Measurements from ENCODE around the gene PPCDC.
A peak's percentile ranks its signal among the peaks of the same experiment; 100 is the strongest.

PPCDC gene

GRCh38 chr15:74983725-74984231, 39.6 kb upstream of the PPCDC start:
- DNase-seq (ENCODE audit: extremely low spot score): no peak
- ChIA-PET CTCF (interaction anchor here (1.1 to 1.4 kb wide), 2 partner anchors 9 to 12 kb away, joined by 3 to 4 read pairs; partner anchors contain the start of gene SCAMP5), POLR2A (no interaction called here)
- TF ChIP-seq, protein P1, sequence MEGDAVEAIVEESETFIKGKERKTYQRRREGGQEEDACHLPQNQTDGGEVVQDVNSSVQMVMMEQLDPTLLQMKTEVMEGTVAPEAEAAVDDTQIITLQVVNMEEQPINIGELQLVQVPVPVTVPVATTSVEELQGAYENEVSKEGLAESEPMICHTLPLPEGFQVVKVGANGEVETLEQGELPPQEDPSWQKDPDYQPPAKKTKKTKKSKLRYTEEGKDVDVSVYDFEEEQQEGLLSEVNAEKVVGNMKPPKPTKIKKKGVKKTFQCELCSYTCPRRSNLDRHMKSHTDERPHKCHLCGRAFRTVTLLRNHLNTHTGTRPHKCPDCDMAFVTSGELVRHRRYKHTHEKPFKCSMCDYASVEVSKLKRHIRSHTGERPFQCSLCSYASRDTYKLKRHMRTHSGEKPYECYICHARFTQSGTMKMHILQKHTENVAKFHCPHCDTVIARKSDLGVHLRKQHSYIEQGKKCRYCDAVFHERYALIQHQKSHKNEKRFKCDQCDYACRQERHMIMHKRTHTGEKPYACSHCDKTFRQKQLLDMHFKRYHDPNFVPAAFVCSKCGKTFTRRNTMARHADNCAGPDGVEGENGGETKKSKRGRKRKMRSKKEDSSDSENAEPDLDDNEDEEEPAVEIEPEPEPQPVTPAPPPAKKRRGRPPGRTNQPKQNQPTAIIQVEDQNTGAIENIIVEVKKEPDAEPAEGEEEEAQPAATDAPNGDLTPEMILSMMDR (IDR thresholded peaks at IDR 0.05; ENCODE audit: control extremely low read depth, extremely low read depth, low read depth, missing control alignments): no peak

DNA sequence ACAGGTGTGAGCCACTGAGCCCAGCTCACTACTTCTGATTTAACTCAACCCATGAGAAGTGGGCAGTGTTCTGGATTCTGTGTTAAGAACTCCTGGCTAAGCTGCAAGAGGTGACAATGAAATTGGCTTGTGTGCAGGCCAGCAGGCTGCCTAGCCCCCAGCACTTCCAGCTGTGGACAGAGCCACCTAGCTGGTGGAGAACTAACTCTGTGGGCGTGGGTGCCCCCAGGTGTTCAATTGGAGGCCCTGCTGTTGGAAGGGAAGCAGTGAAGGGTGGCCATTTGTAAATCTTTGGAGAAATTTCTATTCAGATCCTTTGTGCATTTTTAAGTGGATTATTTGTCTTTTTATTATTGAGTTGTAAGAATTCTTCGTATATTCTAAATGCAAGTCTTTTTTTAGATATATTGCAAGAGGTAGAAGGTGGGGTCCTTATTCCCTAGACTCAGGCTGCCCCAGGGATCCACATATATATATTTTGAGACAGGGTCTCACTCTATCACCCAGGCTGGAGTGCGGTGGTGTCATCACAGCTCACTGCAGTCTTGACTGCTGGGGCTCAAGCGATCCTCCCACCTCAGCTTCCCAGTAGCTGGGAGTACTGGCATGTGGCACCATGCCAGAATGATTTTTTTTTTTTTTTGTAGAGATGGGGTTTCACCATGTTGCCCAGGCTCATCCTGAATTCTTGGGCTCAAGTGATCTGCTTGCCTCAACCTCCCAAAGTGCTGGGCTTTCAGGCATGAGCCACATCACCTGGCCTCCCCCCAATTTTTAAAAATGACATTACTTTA, 35.2 kb upstream of the PPCDC start:
- no peak for DNase-seq (ENCODE audit: extremely low spot score)
- ChIA-PET CTCF (interaction anchor here (0.8 to 2.0 kb wide), 7 partner anchors 23 to 219 kb away, joined by 3 to 7 read pairs (median 4); partner anchors contain the start of gene RPP25), POLR2A (no interaction called here)
- TF ChIP-seq, protein P1 (IDR thresholded peaks at IDR 0.05; ENCODE audit: control extremely low read depth, extremely low read depth, low read depth, missing control alignments): peak; percentile 33

DNA sequence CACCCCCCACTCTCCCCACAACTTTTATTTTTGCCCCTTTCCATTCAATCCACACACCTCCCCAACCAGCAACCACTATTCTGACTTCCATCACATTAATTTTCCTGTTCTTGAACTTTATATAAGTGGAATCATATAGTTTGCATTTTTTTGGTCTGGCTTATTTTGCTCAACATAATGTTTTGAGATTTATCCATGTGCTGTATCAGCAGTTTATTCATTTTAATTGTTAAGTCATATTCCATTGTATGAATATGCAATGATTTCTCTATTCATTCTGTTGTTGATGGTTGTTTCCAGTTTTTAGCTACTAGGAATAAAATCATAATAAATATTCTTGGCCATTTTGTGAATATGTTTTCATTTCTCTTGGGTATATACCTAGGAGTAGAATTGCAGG, 33.9 kb upstream of the PPCDC start:
- TF ChIP-seq, protein P1 (IDR thresholded peaks at IDR 0.05; ENCODE audit: control extremely low read depth, extremely low read depth, low read depth, missing control alignments): no peak
- no peak for DNase-seq (ENCODE audit: extremely low spot score)
- ChIA-PET CTCF (no interaction called here), POLR2A (no interaction called here)

DNA sequence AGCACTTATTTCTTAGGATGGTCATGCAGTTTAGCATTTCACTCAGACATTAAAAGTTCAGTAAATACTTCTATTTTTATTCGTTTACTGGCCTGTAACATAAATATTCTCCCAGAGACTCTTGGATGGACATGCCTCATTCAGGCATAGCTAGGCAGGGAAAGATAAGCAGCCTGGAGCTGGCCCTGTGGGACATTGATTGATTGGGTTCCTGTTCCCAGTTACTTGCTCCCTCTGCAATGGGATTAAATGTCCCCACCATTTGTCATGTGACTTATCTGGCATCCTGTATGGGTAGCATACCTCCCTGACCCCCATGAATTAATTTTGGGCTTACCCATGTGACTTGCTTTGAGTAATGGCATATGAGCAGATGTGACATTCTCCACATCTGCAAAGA, 30.8 kb upstream of the PPCDC start:
- TF ChIP-seq, protein P1 (IDR thresholded peaks at IDR 0.05; ENCODE audit: control extremely low read depth, extremely low read depth, low read depth, missing control alignments): no peak
- DNase-seq (ENCODE audit: extremely low spot score): no peak
- POLR2A ChIA-PET: no interaction called here
- CTCF ChIA-PET: interaction anchor here (1.0 kb wide), 1 partner anchor 9 kb away, joined by 3 read pairs; no protein-coding TSS in a partner anchor

DNA sequence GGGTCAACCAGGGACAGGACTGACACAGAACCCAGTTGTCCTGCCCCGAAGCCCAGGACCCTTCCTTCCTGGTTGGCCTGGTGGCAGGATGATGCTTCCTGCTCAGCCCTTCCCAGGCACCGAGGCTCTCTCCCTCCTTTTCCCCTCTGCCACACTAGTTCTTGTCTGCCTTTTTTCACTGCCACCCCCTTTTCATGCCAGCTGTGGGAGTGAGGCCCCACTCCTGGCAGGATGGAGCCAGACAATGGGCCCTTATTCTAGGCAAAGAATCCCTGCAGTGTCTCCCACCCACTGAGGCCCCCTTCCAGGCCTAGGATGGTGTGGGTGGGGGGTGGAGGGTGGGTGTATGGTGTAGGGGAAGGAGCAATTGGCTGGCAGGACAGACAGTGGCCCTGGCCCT, 29.2 kb upstream of the PPCDC start:
- DNase-seq (ENCODE audit: extremely low spot score): no peak
- CTCF ChIA-PET: interaction anchor here (1.1 to 2.0 kb wide), 3 partner anchors 9 to 362 kb away, joined by 3 to 7 read pairs (median 5); no protein-coding TSS in a partner anchor
- POLR2A ChIA-PET: no interaction called here
- TF ChIP-seq, protein P1 (IDR thresholded peaks at IDR 0.05; ENCODE audit: control extremely low read depth, extremely low read depth, low read depth, missing control alignments): no peak

DNA sequence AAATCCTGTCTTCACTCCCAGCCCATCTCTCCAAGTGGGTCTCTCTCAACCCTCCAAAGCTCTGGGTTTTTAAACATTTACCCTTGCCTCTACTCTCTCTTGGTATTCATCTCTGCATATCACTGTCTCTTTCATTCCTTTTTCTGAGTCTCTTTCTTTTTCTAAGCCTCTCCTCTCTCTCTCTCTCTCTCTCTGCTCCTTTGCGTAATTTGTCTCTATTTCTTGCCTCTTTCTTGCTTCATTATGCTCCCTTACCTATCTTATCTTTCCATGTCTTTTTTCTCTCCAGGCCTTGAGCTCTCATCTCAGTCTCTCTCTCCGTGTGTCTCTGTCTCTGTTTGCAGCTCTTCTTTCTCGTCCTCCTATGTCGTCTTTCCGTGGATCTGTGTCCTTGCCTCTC, 28.7 kb upstream of the PPCDC start:
- TF ChIP-seq, protein P1 (IDR thresholded peaks at IDR 0.05; ENCODE audit: control extremely low read depth, extremely low read depth, low read depth, missing control alignments): no peak
- no peak for DNase-seq (ENCODE audit: extremely low spot score)
- CTCF ChIA-PET: interaction anchor here (0.7 to 2.0 kb wide), 10 partner anchors 9 to 363 kb away, joined by 3 to 7 read pairs (median 4); no protein-coding TSS in a partner anchor
- POLR2A ChIA-PET: interaction anchor here (0.5 kb wide), 1 partner anchor 541 kb away, joined by 4 read pairs; no protein-coding TSS in a partner anchor

All from GM10248 (cell line).